Left lung (tissue), 10 donors: ENCODE measurements around the gene OSBPL3. TPM values are rescaled to one million over a fixed set of nuclear protein-coding genes. Genes with fewer than 3 reads are reported as not detected.
A peak's percentile ranks its signal among the peaks of the same experiment; 100 is the strongest.

Experiments
- ATAC-seq: fragments of 200-7000 bp; cut with Tn5 transposase; one replicate; pipeline ENCODE4 v1.9.1; 2020; ENCODE audit warnings: moderate library complexity
- DNase-seq, 4 donors: peaks; one replicate each; pipeline ENCODE4 v3.0.0-alpha.2; 2013 to 2020
- H3K27ac ChIP-seq, 2 donors: fragments of 200-600 bp; sonication (generic) in 1 of 2; one replicate each; pipeline versions ENCODE4 v1.5.0 to v1.8.0; 2020 to 2021
- H3K27me3 ChIP-seq, 2 donors: fragments of 200-600 bp; sonication (generic) in 1 of 2; one replicate each; pipeline versions ENCODE4 v1.5.0 to v1.8.0; 2020 to 2021
- H3K36me3 ChIP-seq, 2 donors: fragments of 200-600 bp; sonication (generic) in 1 of 2; one replicate each; pipeline versions ENCODE4 v1.5.0 to v1.8.0; 2020 to 2021
- H3K4me1 ChIP-seq, 2 donors: fragments of 200-600 bp; one replicate each; pipeline ENCODE4 v1.8.0; 2021
- H3K4me3 ChIP-seq, 2 donors: fragments of 200-600 bp; sonication (generic) in 1 of 2; one replicate each; pipeline versions ENCODE4 v1.5.0 to v1.8.0; 2020 to 2021; ENCODE audit warnings: mild to moderate bottlenecking in 1 of 2
- H3K9me3 ChIP-seq, 2 donors: fragments of 200-600 bp; sonication (generic) in 1 of 2; one replicate each; pipeline versions ENCODE4 v1.5.0 to v1.8.0; 2020 to 2021
- CTCF ChIP-seq, 2 donors: fragments of 200-600 bp; sonication (generic) in 1 of 2; IDR thresholded peaks; one replicate each; pipeline versions ENCODE4 v1.5.0 to v1.8.0; 2021; ENCODE audit warnings: antibody characterized with exemption in 2 of 2
- intact Hi-C, 2 donors: fragments of 100-400 bp; cut with DNase I; formaldehyde crosslinking; loops; one replicate each; pipeline versions ENCODE4 v1.11.2 to v1.14.2; 2022
- polyA plus RNA-seq, 6 donors: library from polyadenylated mRNA; unstranded; fragments of 120-200 nt; gene quantifications; one replicate each; pipeline ENCODE4 v1.2.1, GENCODE V29; 2013; ENCODE audit not compliant: insufficient read length in 6 of 6
- total RNA-seq, 2 donors: library from RNA; stranded (reverse); fragmentation: NEBNext Ultra II Directional; extraction: Animal tissue kit (Norgen Biotek cat#: 25700); gene quantifications; one replicate each; pipeline ENCODE4 v1.2.1, GENCODE V29; 2021
- donor health status: DM: no; HTN: yes; CAD: no.
- donor health status: DM: no; HTN: no; CAD: no.

OSBPL3 gene
- total and polyA plus RNA-seq, 8 donors, result 2.3 to 30.5 (median 3.3) TPM

GRCh38 chr7:24816868-24817267 is 163.1 kb downstream of the OSBPL3 start:
- no peak for DNase-seq
- Histone ChIP-seq H3K4me1 (peaks cover 7 to 21% of the 10 kb centered on the region in 2 donors), H3K4me3 (no peak overlapping the region), H3K36me3 (peaks cover 0 to 18% of the 10 kb centered on the region in 2 donors), H3K9me3 (no peaks in the 10 kb centered on the region), H3K27ac (no peak overlapping the region), H3K27me3 (no peaks in the 10 kb centered on the region)
- ATAC-seq, result no peak
- intact Hi-C loops, result no loop called here
- TF ChIP-seq CTCF (IDR thresholded peaks at IDR 0.05), result no peak

DNA sequence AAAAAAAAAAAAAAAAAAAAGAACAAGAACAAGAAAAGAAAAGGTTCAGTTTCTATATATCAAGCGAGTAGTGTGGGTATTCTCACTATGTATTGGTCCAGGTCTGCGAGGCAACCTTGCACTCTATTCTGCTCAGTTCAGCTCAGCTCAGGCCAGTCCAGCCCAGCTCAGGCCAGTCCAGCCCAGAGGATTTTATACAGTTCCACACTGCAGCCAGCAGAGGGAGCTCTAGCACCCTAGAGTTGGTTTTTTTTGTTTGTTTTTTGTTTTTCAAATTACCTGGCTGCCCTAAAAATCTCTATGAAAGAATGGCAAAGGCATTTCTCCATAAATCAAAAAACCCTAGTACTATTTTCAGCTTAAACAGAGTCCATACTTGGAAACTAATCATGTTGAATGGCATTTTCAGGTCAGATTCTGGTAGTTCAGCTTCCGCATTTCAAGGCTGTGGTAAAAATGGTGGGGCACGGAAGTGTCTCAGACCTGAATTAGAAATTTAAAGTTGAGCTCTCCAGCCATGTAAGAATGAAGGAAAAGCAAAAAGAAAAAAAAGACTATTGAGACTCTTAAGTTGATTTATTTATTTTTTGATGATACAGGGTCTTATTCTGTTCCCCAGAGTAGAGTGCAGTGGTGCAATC is 167.6 kb downstream of the OSBPL3 start:
- Histone ChIP-seq H3K27ac (no peak overlapping the region), H3K4me3 (no peak overlapping the region), H3K4me1 (no peaks in the 10 kb centered on the region), H3K27me3 (no peaks in the 10 kb centered on the region), H3K9me3 (no peaks in the 10 kb centered on the region), H3K36me3 (peaks cover 0 to 32% of the 10 kb centered on the region in 2 donors)
- intact Hi-C loops, result no loop called here
- ATAC-seq (peak; percentile 99), DNase-seq (peak in 2 of 4 donors; percentile 48 to 62)
- peak; percentile 86 for TF ChIP-seq CTCF (IDR thresholded peaks at IDR 0.05)

- TF ChIP-seq CTCF (IDR thresholded peaks at IDR 0.05), result no peak
- no peak for DNase-seq
- H3K36me3 ChIP-seq, result peaks cover 0 to 21% of the 10 kb centered on the region in 2 donors
- no peak overlapping the region for H3K4me3 ChIP-seq
- intact Hi-C loops, result no loop called here
- ATAC-seq, result no peak
- no peaks in the 10 kb centered on the region for H3K27me3 ChIP-seq
- no peak overlapping the region for H3K27ac ChIP-seq
- no peaks in the 10 kb centered on the region for H3K4me1 ChIP-seq
- no peaks in the 10 kb centered on the region for H3K9me3 ChIP-seq
These were observed 171.5 kb downstream of the OSBPL3 start for GRCh38 chr7:24808518-24808917.

DNA sequence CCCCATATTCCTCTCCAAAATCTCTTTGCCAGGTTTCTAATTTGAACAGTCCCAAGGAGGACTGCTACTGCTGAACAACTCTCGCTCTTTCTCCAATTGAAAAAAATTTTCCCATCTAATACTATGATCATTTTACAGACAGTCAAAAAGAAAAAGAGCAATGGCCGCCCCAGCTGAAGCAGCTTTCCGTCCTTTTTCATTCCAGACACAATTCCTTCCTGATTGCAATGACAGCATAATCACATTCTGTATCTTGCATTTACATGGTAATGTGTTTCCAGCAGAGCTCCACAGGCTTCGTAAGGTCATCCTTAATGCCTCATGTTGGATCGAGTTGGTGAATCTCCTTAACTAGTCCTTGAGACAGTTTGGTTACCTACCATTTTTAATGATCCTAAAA is 177.7 kb downstream of the OSBPL3 start:
- ATAC-seq, result no peak
- DNase-seq, result no peak
- intact Hi-C loops, result no loop called here
- H3K36me3 ChIP-seq, result peaks cover 0 to 24% of the 10 kb centered on the region in 2 donors
- TF ChIP-seq CTCF (IDR thresholded peaks at IDR 0.05), result no peak
- H3K27ac ChIP-seq, result no peak overlapping the region
- no peak overlapping the region for H3K4me3 ChIP-seq
- H3K9me3 ChIP-seq, result no peaks in the 10 kb centered on the region
- H3K4me1 ChIP-seq, result no peaks in the 10 kb centered on the region
- H3K27me3 ChIP-seq, result no peaks in the 10 kb centered on the region

DNA sequence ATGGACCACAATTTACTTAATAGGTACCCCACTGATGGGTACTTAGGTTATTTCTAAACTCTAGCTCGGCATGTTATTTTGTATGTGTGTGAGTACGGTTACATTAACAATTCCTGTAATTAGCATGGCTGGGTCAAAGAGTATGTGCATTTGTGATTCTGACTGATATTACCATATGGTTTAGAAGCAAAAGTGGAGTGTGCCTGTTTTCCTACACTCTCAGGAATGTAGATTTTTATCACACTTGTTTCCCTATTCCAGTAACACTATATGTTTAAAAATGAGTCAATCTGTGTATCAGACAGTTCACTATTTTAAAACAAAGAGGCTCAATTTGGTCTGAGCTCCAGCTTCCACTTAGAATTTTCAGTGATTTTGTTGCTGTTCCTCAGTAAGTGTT is 178.1 kb downstream of the OSBPL3 start:
- peaks cover 0 to 24% of the 10 kb centered on the region in 2 donors for H3K36me3 ChIP-seq
- H3K27me3 ChIP-seq, result no peaks in the 10 kb centered on the region
- ATAC-seq (no peak), DNase-seq (no peak)
- no peaks in the 10 kb centered on the region for H3K9me3 ChIP-seq
- no peak for TF ChIP-seq CTCF (IDR thresholded peaks at IDR 0.05)
- no peak overlapping the region for H3K4me3 ChIP-seq
- H3K4me1 ChIP-seq, result no peaks in the 10 kb centered on the region
- H3K27ac ChIP-seq, result no peak overlapping the region
- intact Hi-C loops, result no loop called here
